TTC549 (cell line): ENCODE measurements around the gene AGPAT3.
"Not testable (repeated sequence)": the region's sequence is repeated elsewhere in the genome, so short reads cannot be mapped to it uniquely, and the experiment has no call there.

Source experiments
- FAIRE-seq: peaks from 2 replicates; lab custom pipeline; 2012; peaks lifted over from hg19 to GRCh38; lab: Jason Lieb, UNC

The AGPAT3 gene

GRCh38 chr21:43835050-43835449, 30.0 kb upstream of the AGPAT3 start:
- no peak for FAIRE-seq

GRCh38 chr21:43835861-43836260, 29.2 kb upstream of the AGPAT3 start:
- no peak for FAIRE-seq

GRCh38 chr21:43836616-43837015, 28.4 kb upstream of the AGPAT3 start:
- FAIRE-seq: no peak

- FAIRE-seq: no peak
Observed at GRCh38 chr21:43840259-43840658, 24.8 kb upstream of the AGPAT3 start.

GRCh38 chr21:43842742-43843141, 22.3 kb upstream of the AGPAT3 start:
- no peak for FAIRE-seq

GRCh38 chr21:43844906-43845305, 20.1 kb upstream of the AGPAT3 start:
- not testable (repeated sequence) for FAIRE-seq

GRCh38 chr21:43845386-43845785, 19.6 kb upstream of the AGPAT3 start:
- no peak for FAIRE-seq

- FAIRE-seq: no peak
Observed at GRCh38 chr21:43846430-43846829, 18.6 kb upstream of the AGPAT3 start.

- FAIRE-seq: no peak
Observed at GRCh38 chr21:43847301-43847700, 17.7 kb upstream of the AGPAT3 start.

GRCh38 chr21:43848771-43849170, 16.3 kb upstream of the AGPAT3 start:
- FAIRE-seq: no peak

GRCh38 chr21:43849532-43850299, 15.3 kb upstream of the AGPAT3 start:
- FAIRE-seq: no peak

GRCh38 chr21:43850728-43851295, 14.2 kb upstream of the AGPAT3 start:
- FAIRE-seq: no peak

- FAIRE-seq: no peak
Observed at GRCh38 chr21:43851593-43851992, 13.4 kb upstream of the AGPAT3 start.

GRCh38 chr21:43853851-43854772, 10.9 kb upstream of the AGPAT3 start:
- FAIRE-seq: no peak

- FAIRE-seq: no peak
Observed at GRCh38 chr21:43854773-43855633, 10.0 kb upstream of the AGPAT3 start.

GRCh38 chr21:43855955-43856354, 9.1 kb upstream of the AGPAT3 start:
- no peak for FAIRE-seq

- no peak for FAIRE-seq
Observed at GRCh38 chr21:43858806-43859648, 6.0 kb upstream of the AGPAT3 start.

GRCh38 chr21:43859747-43860214, 5.2 kb upstream of the AGPAT3 start:
- no peak for FAIRE-seq

- no peak for FAIRE-seq
Observed at GRCh38 chr21:43861706-43862105, 3.3 kb upstream of the AGPAT3 start.

- no peak for FAIRE-seq
Observed at GRCh38 chr21:43864313-43864961, 586 bp upstream of the AGPAT3 start.
